PC-9 (cell line): ENCODE data around the gene SLK. TPM values are rescaled to one million over a fixed set of nuclear protein-coding genes. Genes with fewer than 3 reads are reported as not detected.

Experiments used
- BruUV-seq: library from RNA; stranded (reverse); fragments of 400-500 nt; replicated peaks from 2 replicates; lab custom pipeline; 2021; lab: Mats Ljungman, UMichigan
- CTCF ChIA-PET: fragments of 300-600 bp; sonication (Branson Sonifier 250); formaldehyde crosslinking; loops from one replicate; lab custom pipeline; 2022; ENCODE audit warnings: antibody characterized with exemption; lab: Charles Lee
- POLR2A ChIA-PET: fragments of 300-600 bp; sonication (Branson Sonifier 250); formaldehyde crosslinking; loops from one replicate; lab custom pipeline; 2022; ENCODE audit warnings: antibody characterized with exemption; ENCODE audit not compliant: unreplicated experiment; lab: Charles Lee
- DNase-seq, 2 experiments: peaks; one replicate each; pipeline versions ENCODE4 v3.0.0 to v3.0.0-alpha.2; 2015 to 2022; ENCODE audit warnings: mixed read lengths in 1 of 2
- H2AFZ ChIP-seq: fragments of 200-600 bp; sonication (generic); 2 replicates; pipeline ENCODE4 v1.8.1; 2017; ENCODE audit warnings: antibody characterized with exemption
- H3F3A ChIP-seq: fragments of 200-600 bp; sonication (generic); 2 replicates; pipeline ENCODE4 v1.8.1; 2017; ENCODE audit warnings: antibody characterized with exemption, mild to moderate bottlenecking, low read depth; ENCODE audit not compliant: insufficient read depth
- H3K27ac ChIP-seq: fragments of 200-600 bp; sonication (generic); 2 replicates; pipeline ENCODE4 v1.6.1; 2016; ENCODE audit warnings: mixed run types
- H3K27me3 ChIP-seq: fragments of 200-600 bp; sonication (generic); 2 replicates; pipeline ENCODE4 v1.6.1; 2016; ENCODE audit warnings: low read depth, mixed run types; ENCODE audit not compliant: insufficient read depth
- H3K36me3 ChIP-seq: fragments of 200-600 bp; sonication (generic); 2 replicates; pipeline ENCODE4 v1.6.1; 2016; ENCODE audit warnings: low read depth, mixed run types
- H3K4me1 ChIP-seq: fragments of 200-600 bp; sonication (generic); replicated peaks from 2 replicates; pipeline ENCODE4 v1.6.1; 2016; ENCODE audit warnings: mixed run types; ENCODE audit not compliant: insufficient read depth
- H3K4me2 ChIP-seq: fragments of 200-600 bp; sonication (generic); 2 replicates; pipeline ENCODE4 v1.6.1; 2017; ENCODE audit warnings: mixed run types
- H3K4me3 ChIP-seq: fragments of 200-600 bp; sonication (generic); 2 replicates; pipeline ENCODE4 v1.6.1; 2016; ENCODE audit warnings: mixed run types
- H3K79me2 ChIP-seq: fragments of 200-600 bp; sonication (generic); 2 replicates; pipeline ENCODE4 v1.6.1; 2017; ENCODE audit warnings: low read depth, mixed run types
- H3K9me2 ChIP-seq: fragments of 200-600 bp; sonication (generic); 2 replicates; pipeline ENCODE4 v1.8.1; 2017; ENCODE audit warnings: mild to moderate bottlenecking; ENCODE audit not compliant: insufficient read depth
- H3K9me3 ChIP-seq: fragments of 200-600 bp; sonication (generic); 2 replicates; pipeline ENCODE4 v1.8.1; 2016; ENCODE audit warnings: low read depth; ENCODE audit not compliant: insufficient read depth
- H4K20me1 ChIP-seq: fragments of 200-600 bp; sonication (generic); 2 replicates; pipeline ENCODE4 v1.8.1; 2017; ENCODE audit not compliant: insufficient read depth
- CTCF ChIP-seq: fragments of 200-600 bp; sonication (generic); conservative IDR thresholded peaks from 2 replicates; pipeline ENCODE4 v1.6.1; 2017; ENCODE audit warnings: mixed run types, antibody characterized with exemption, mild to moderate bottlenecking, moderate library complexity
- EZH2 ChIP-seq: fragments of 200-600 bp; sonication (generic); IDR thresholded peaks from 2 replicates; pipeline ENCODE4 v1.8.0; 2017; ENCODE audit warnings: antibody characterized with exemption, low read depth
- intact Hi-C: fragments of 100-400 bp; cut with micrococcal nuclease; formaldehyde crosslinking; loops from one replicate; pipeline ENCODE4 v1.10.0; 2022; ENCODE audit not compliant: unreplicated experiment
- total RNA-seq: library from RNA; stranded (reverse); gene quantifications from 2 replicates; pipeline ENCODE4 v1.2.3, GENCODE V29; 2021

Gene SLK
- total RNA-seq, 1 experiment from 2014 or later: 30.4 TPM

DNA sequence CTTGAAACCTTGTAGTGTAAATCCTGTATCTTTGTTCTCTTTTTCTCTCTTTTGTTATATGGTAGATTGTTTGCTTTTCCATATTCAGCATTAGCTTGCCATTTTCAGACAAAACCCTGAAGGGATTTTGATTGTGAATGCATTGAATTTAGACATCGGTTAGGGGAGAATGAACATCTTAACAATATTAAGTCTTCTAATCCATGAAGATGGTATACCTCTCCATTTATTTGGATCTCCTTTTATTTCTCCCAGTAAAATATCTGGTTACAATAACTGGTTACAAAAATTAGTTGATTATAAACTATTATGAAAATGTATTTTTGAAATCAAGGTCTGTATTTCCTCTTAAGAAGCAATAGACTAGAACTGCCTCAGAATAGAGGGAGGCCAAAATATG lies 12.4 kb upstream of the SLK start:
- TF ChIP-seq CTCF (no peak), EZH2 (no peak)
- H3K4me2 ChIP-seq: no peak overlapping the region
- no peaks in the 10 kb centered on the region for H3K9me3 ChIP-seq
- H2AFZ ChIP-seq: no peak overlapping the region
- BruUV-seq: no TSS peak
- ChIA-PET POLR2A (no interaction called here), CTCF (no interaction called here)
- H3K9me2 ChIP-seq: no peaks in the 10 kb centered on the region
- H3K27ac ChIP-seq: no peak overlapping the region
- H3K4me3 ChIP-seq: no peak overlapping the region
- H3K27me3 ChIP-seq: no peaks in the 10 kb centered on the region
- H3F3A ChIP-seq: no peaks in the 10 kb centered on the region
- H3K79me2 ChIP-seq: no peaks in the 10 kb centered on the region
- intact Hi-C loops: no loop called here
- no peak for DNase-seq
- no peaks in the 10 kb centered on the region for H4K20me1 ChIP-seq
- no peaks in the 10 kb centered on the region; the same call in 1 of the 2 replicates for H3K4me1 ChIP-seq
- no peaks in the 10 kb centered on the region for H3K36me3 ChIP-seq

DNA sequence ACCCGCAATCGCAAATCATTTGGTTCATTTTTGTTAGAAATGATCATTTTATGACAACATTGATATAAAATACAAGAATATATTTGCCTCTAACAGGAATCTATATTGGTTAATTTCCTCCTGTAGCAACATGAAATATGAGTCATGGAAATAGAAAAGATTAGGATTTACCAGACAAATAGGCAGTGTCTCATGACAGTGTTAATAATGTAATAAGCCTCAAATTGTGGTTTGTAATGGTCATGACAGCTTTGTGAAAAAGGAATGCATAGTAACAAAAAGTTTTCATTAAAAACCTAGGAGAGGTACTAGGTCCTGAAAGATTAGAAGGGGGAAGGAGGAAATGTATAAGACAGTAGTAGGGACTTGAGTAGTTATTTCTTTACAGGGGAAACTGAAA lies 7.9 kb upstream of the SLK start:
- no peaks in the 10 kb centered on the region for H4K20me1 ChIP-seq
- no peaks in the 10 kb centered on the region for H3K36me3 ChIP-seq
- CTCF ChIA-PET: no interaction called here
- H3K4me1 ChIP-seq: peaks cover 4% of the 10 kb centered on the region; the same call in 1 of the 2 replicates
- H3K9me2 ChIP-seq: no peaks in the 10 kb centered on the region
- no peak overlapping the region for H3K4me3 ChIP-seq
- intact Hi-C loops: no loop called here
- POLR2A ChIA-PET: no interaction called here
- H3K4me2 ChIP-seq: no peak overlapping the region
- no peaks in the 10 kb centered on the region for H3K79me2 ChIP-seq
- no TSS peak for BruUV-seq
- H3K9me3 ChIP-seq: no peaks in the 10 kb centered on the region
- H3K27me3 ChIP-seq: no peaks in the 10 kb centered on the region
- H3F3A ChIP-seq: no peaks in the 10 kb centered on the region
- no peak overlapping the region for H3K27ac ChIP-seq
- no peak for DNase-seq
- TF ChIP-seq EZH2: no peak
- TF ChIP-seq CTCF: no peak
- no peak overlapping the region for H2AFZ ChIP-seq

DNA sequence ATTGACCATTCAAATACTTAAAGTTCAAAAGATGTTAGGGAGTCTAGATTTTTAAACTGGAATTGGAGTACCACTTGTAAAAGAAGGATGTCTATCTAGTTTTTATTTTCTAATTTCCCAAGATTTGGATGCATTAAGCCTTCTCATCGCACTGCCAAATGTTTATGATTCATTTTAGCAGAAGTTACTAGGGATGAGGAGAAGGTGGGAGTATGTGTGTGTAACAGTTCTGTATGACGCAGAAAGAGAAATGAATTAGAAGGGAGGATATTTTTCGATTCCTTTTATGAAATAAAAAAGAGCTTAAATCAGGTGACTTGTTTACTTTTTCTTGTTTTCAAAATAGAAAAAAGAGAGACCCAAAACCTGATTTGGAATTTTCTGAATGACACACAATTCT lies 6.8 kb upstream of the SLK start:
- no peaks in the 10 kb centered on the region for H3K9me2 ChIP-seq
- POLR2A ChIA-PET: no interaction called here
- TF ChIP-seq EZH2 (no peak), CTCF (no peak)
- no peak overlapping the region for H3K27ac ChIP-seq
- H3K36me3 ChIP-seq: no peaks in the 10 kb centered on the region
- H3K4me3 ChIP-seq: no peak overlapping the region
- CTCF ChIA-PET: no interaction called here
- intact Hi-C loops: no loop called here
- peaks cover 4% of the 10 kb centered on the region; the same call in 1 of the 2 replicates for H3K4me1 ChIP-seq
- no peaks in the 10 kb centered on the region for H3K27me3 ChIP-seq
- no peaks in the 10 kb centered on the region for H4K20me1 ChIP-seq
- no peaks in the 10 kb centered on the region for H3F3A ChIP-seq
- H2AFZ ChIP-seq: no peak overlapping the region
- no peak overlapping the region for H3K4me2 ChIP-seq
- H3K9me3 ChIP-seq: no peaks in the 10 kb centered on the region
- no peak for DNase-seq
- BruUV-seq: no TSS peak
- no peaks in the 10 kb centered on the region for H3K79me2 ChIP-seq
